SK-MEL-5 (cell line): ENCODE measurements around the gene NBDY. TPM values are rescaled to one million over a fixed set of nuclear protein-coding genes. Genes with fewer than 3 reads are reported as not detected.
"Not testable (repeated sequence)": the region's sequence is repeated elsewhere in the genome, so short reads cannot be mapped to it uniquely, and the experiment has no call there.

ENCODE experiments used
- DNase-seq: peaks from one replicate; pipeline ENCODE4 v3.0.0-alpha.2; 2016; ENCODE audit warnings: low read depth, low spot score
- in situ Hi-C: cut with HindIII; loops from 2 replicates; pipeline ENCODE4 v1.10.0; 2016; ENCODE audit warnings: low sequenced_read_pairs, high pct_unique_total_duplicates, low pct_unique_long_range_greater_than_20kb
- total RNA-seq: library from RNA; depleted of rRNA; stranded (reverse); fragments of >200 nt; shearing (Covaris generic); gene quantifications from 2 replicates; pipeline ENCODE4 v1.2.3, GENCODE V29; 2014

The NBDY gene
- total RNA-seq, 1 experiment from 2014 or later, result 6.5 TPM

DNA sequence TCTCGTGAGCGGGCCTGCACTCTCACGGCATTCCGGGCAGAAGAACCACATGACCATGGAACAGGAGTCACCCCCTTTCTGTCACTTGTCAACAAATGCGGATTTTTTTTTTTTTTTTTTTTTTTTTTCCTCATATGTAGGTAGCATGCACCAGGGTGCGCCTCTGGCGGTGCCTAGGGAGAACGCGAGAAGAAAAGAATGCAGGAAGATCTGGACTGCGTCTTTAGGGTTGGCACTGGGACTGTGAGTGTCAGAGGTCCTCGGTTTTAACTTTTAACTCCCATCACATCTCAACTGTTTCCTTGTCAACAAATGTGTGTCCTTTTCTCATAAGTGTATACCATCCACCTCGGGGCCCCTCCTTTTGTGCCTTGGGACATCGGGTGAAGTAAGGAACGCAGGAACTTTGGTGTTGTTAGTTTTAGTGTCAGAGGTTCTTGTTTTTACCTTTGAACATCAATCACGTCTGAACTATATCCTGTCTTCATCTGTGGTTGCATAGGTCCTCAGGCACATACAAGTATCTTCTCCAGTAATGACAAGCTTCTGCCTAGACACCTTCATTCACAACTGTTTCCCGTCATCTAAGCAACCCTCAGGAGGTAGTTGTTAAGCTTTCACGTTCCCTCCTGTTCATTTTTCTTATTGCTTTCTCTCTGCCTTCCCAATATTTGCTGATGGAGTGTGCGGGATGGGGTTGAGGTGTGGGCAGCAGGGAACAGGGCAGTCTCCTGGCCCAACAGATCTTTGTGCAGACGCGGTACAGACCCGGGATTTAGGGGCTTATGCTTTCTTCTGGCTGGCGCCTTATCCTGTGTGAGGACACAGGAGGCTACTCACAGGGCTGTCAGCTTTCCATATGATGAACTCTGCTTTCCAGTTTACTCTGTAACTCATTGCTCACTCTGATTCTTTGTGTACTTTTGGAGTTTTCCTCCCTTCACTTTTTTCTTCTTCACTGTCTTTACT, 51.9 kb downstream of the NBDY start:
- in situ Hi-C loops, DNase-seq: not testable (repeated sequence)

GRCh38 chrX:56782352-56782751, 53.3 kb downstream of the NBDY start:
- DNase-seq, result no peak
- in situ Hi-C loops, result no loop called here

GRCh38 chrX:56782791-56783449, 53.9 kb downstream of the NBDY start:
- in situ Hi-C loops, result no loop called here
- no peak for DNase-seq

DNA sequence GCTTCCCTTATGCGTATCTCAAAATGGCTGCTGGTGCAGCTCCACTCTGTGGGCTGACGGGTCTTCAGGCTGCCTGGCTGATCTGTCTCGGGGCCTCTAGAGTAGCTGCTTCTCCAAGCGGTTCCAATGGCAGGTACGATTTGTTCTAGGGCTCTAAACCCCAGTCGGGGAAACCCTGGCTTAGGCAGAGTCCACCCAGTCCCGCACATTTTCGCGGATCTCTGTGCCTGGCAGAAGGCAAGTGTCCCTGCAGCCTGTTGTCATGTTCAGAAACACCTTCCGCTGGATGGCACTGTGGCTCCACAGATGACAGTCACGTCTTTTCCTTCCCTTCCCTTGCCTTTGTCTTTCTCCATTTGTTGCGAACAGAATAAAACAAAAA, 54.4 kb downstream of the NBDY start:
- no peak for DNase-seq
- in situ Hi-C loops, result no loop called here

DNA sequence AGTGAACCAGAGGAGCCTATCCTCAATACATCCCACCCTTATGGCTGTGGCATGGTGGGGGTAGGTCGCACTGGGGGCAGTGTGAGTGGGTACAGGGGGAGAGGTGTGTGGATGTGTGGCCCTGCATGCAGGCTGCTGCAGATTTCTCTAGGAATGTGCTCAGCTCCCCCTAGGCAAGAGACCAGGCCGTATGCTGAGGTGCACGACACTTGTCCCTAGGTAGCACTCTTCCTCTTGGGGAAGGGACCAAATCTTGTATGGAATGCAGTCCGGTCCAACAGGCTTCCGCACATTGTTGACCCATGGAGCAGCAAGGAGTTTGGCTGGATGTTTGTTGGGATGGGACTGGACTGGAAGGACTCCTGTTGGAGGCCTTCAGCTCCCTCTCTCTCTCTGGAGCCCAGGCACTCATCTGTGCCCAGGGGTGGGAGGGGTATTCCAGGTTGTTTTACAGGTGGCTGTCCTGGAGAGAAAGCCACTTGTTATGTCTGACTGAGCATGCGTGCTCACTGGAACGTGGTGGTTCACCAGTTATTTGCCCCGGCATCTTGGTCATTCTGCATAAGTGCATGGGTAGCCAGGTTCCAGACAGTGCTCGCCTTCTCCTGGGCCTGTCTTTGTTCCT, 55.1 kb downstream of the NBDY start:
- no peak for DNase-seq
- in situ Hi-C loops, result no loop called here

- no peak for DNase-seq
- in situ Hi-C loops, result no loop called here
These were observed 55.6 kb downstream of the NBDY start for GRCh38 chrX:56784666-56785065.

- no peak for DNase-seq
- in situ Hi-C loops, result no loop called here
These were observed 56.4 kb downstream of the NBDY start for GRCh38 chrX:56785442-56785841.

DNA sequence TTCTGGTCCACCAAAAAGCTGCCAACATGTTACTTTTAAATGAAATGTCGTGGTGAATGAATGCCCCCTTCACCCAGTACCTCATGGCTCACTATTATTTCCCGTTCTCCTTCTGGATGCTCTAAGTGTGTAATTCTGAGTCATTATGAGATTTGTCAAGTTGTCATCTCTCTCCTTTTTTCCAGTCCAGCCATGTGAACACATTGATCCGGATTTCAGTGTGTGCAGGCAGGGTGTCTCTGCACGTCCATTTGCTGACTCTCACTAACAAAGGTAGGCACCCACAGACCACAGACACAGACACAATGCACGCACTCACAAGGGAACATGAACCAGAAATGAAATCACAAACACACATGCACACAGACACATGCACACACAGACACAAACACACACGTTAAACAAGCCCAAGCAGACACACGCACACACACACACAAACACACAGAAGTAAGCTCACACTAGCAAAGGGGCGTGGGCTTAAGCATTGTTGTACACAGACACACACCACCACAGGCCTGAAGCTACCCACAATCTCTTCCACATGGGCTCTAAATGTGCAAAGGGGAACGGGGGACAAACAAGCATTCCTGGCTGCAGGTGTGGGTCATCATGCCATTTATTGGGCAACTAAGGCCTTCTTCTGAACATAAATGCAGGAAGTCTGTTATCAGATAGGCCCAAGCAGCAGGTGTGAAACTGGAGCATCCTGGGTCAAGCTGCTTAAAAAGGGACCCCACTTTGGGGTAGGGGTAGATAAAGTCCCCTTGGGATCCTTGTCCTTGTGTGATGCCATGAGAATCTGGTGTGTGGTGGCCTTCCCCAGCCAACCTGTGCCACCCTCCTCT, 58.1 kb downstream of the NBDY start:
- in situ Hi-C loops, result no loop called here
- no peak for DNase-seq

DNA sequence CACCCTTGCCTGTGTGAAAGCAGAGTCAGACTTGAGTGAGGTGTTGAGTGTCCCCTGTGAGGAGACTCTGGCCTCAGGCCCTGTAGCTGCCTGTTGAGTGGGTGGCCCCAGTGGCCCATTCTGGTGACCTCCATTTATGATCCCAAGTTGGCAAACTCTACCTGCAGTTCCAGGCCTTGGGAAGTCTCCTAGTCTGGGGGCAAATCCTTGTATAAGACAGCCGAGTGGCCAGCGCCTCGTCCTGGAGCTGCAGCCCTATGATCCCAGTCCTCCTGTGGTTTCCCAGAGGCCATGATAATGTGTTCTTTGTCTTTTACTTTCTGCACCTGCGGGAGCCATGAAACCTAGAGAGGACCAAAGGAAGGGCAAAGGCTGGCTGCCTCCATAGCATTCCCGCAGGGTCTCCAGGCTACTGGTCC, 58.7 kb downstream of the NBDY start:
- in situ Hi-C loops, result no loop called here
- DNase-seq, result no peak

DNA sequence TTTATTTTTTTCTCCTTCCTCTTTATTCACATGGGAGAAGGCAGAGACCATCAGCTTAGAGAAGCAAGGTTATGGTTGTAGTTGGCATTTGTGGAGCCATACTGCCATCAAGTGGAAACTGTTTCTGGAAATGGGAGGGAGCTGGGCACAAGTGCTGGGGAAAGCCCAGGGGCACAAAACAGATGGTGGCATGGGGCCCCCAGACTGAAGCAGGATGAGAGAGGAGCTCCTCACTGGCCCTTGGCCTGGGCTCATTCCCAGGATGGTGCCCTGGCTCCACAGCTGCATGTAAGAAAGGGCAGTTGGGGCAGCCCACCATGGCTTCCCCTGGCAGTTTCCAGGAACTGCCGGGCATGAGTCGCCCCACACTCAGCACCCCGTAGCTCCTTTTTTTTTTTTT, 59.2 kb downstream of the NBDY start:
- DNase-seq, result no peak
- in situ Hi-C loops, result no loop called here

- in situ Hi-C loops, result no loop called here
- no peak for DNase-seq
These were observed 59.7 kb downstream of the NBDY start for GRCh38 chrX:56788717-56789122.

- in situ Hi-C loops, result no loop called here
- no peak for DNase-seq
These were observed 60.6 kb downstream of the NBDY start for GRCh38 chrX:56789518-56790070.

DNA sequence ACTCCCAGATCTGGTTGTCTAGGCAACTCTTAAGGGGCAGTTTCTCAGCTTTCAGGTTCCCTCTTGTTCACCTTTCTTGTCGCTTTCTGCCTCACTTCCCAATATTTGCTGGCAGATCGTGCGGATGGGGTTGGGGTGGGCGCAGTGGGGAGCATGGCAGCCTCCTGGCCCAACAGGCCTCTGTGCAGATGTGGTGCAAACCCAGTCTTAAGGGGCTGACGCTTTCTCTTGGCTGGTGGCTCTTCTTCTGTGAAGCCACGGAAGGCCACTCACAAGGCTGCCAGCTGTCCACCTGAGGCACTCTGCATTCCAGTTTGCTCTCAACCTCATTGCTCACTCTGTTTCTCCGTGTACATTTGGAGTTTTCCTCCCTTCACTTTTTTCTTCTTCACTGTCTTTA, 61.7 kb downstream of the NBDY start:
- in situ Hi-C loops, result no loop called here
- no peak for DNase-seq

DNA sequence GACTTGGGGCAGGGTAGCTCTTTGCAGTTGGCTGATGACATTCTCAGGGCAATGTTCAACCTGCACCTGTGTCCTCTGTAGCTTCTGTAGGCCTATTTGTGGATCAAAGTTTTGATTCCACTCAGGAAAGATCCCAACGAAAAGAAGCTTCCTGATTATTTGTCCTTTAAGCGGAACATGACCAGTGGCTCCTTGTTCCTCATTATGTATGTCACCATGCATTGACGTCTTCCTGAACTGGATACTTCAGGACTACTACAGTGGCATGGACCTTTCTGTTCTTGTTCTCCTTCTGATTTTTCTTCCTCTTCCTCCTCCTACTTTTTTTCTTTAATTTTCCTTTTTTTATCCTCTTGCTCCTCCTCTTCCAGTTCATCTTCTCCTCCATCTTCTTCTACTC, 62.4 kb downstream of the NBDY start:
- in situ Hi-C loops, result no loop called here
- DNase-seq, result no peak

- in situ Hi-C loops, result no loop called here
- no peak for DNase-seq
These were observed 63.4 kb downstream of the NBDY start for GRCh38 chrX:56792270-56793111.

DNA sequence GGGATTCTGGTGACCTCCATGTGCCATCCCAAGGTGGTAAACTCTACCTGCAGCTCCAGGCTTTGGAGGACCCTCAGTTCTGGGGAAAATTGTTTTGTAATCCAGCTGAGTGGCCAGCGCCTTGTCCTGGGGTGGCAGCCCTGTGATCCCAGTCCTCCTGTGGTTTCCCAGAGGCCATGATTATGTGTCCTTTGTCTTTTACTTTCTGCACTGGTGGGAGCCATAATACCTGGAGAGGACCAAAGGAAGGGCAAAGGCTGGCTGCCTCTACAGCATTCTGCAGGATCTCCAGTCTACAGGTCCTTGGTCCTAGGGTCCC, 64.0 kb downstream of the NBDY start:
- DNase-seq, result no peak

More for the DNA sequence above, 64.0 kb downstream of the NBDY start:
- in situ Hi-C loops, result no loop called here
